C4-2B (cell line): ENCODE measurements around the gene GJA4.

ENCODE experiments used
- H3K27ac ChIP-seq: fragments of 450-650 bp; 2 replicates; pipeline ENCODE4 v1.5.1; 2017
- CTCF ChIP-seq: fragments of 450-650 bp; conservative IDR thresholded peaks from 2 replicates; pipeline ENCODE4 v1.5.1; 2017; ENCODE audit warnings: mild to moderate bottlenecking
- ZFX ChIP-seq: fragments of 450-650 bp; IDR thresholded peaks from 2 replicates; pipeline ENCODE4 v1.6.1; 2017

GJA4 gene

GRCh38 chr1:34792868-34793727, at the start of gene GJA4:
Gene GJA4 (plus strand): TSS chr1:34792999. CDS start chr1:34794214, 1,215 bp downstream.
- TF ChIP-seq CTCF (no peak), ZFX (no peak)
- H3K27ac ChIP-seq, result no peak within 1 kb of the TSS

GRCh38 chr1:34743775-34744174, 49.0 kb upstream of the GJA4 start:
- no peak overlapping the region for H3K27ac ChIP-seq
- TF ChIP-seq CTCF, result no peak
- TF ChIP-seq ZFX, result no peak

GRCh38 chr1:34744851-34745250, 47.9 kb upstream of the GJA4 start:
- no peak for TF ChIP-seq CTCF
- no peak for TF ChIP-seq ZFX
- H3K27ac ChIP-seq, result no peak overlapping the region

GRCh38 chr1:34745666-34746065, 47.1 kb upstream of the GJA4 start:
- TF ChIP-seq CTCF, result no peak
- TF ChIP-seq ZFX, result no peak
- no peak overlapping the region for H3K27ac ChIP-seq

- H3K27ac ChIP-seq, result no peak overlapping the region
- TF ChIP-seq ZFX, result no peak
- TF ChIP-seq CTCF, result no peak
Observed at GRCh38 chr1:34746101-34746500, 46.7 kb upstream of the GJA4 start.

GRCh38 chr1:34746785-34747637, 45.8 kb upstream of the GJA4 start:
- TF ChIP-seq ZFX, result no peak
- TF ChIP-seq CTCF, result no peak
- H3K27ac ChIP-seq, result no peak overlapping the region

GRCh38 chr1:34747638-34747941, 45.2 kb upstream of the GJA4 start:
- TF ChIP-seq CTCF, result no peak
- no peak for TF ChIP-seq ZFX
- no peak overlapping the region for H3K27ac ChIP-seq
